HepG2 (cell line): ENCODE data around the gene HSPA1L. TPM values are rescaled to one million over a fixed set of nuclear protein-coding genes. Genes with fewer than 3 reads are reported as not detected.

Source experiments
- ATF3 ChIP-seq: sonication (generic); formaldehyde crosslinking; IDR thresholded peaks from 2 replicates; pipeline ENCODE4 v1.4.0; 2020; ENCODE audit warnings: missing genetic modification reagents
- CBX5 ChIP-seq: sonication (generic); formaldehyde crosslinking; IDR thresholded peaks from 2 replicates; pipeline ENCODE4 v1.4.0; 2020; ENCODE audit warnings: missing genetic modification reagents, borderline replicate concordance
- FOSL2 ChIP-seq: sonication (generic); formaldehyde crosslinking; IDR thresholded peaks from 2 replicates; pipeline ENCODE4 v1.4.0; 2020; ENCODE audit warnings: missing genetic modification reagents
- GLI4 ChIP-seq: sonication (generic); formaldehyde crosslinking; IDR thresholded peaks from 2 replicates; pipeline ENCODE4 v1.5.1; 2020; ENCODE audit warnings: missing genetic modification reagents, mild to moderate bottlenecking, moderate library complexity, borderline replicate concordance
- MBD4 ChIP-seq: IDR thresholded peaks from 2 replicates; pipeline ENCODE4 v1.6.1; 2012; ENCODE audit warnings: low read length, inconsistent platforms, borderline replicate concordance
- MIXL1 ChIP-seq: IDR thresholded peaks from 2 replicates; pipeline ENCODE4 v1.6.1; 2016
- MLLT10 ChIP-seq: sonication (generic); formaldehyde crosslinking; IDR thresholded peaks from 2 replicates; pipeline ENCODE4 v1.4.0; 2020; ENCODE audit warnings: missing genetic modification reagents
- MXD3 ChIP-seq: IDR thresholded peaks from 2 replicates; pipeline ENCODE4 v1.6.1; 2016; ENCODE audit warnings: mild to moderate bottlenecking, missing biosample characterization, missing genetic modification reagents
- PREB ChIP-seq: sonication (generic); formaldehyde crosslinking; IDR thresholded peaks from 2 replicates; pipeline ENCODE4 v1.4.0; 2020; ENCODE audit warnings: missing genetic modification reagents
- RBAK ChIP-seq: sonication (generic); formaldehyde crosslinking; IDR thresholded peaks from 2 replicates; pipeline ENCODE4 v1.5.1; 2020; ENCODE audit warnings: mild to moderate bottlenecking, missing genetic modification reagents
- RBM39 ChIP-seq: fragments of 200-400 bp; formaldehyde crosslinking; IDR thresholded peaks from one replicate; pipeline ENCODE4 v1.6.1; 2018; ENCODE audit warnings: antibody characterized with exemption, mild to moderate bottlenecking, low read depth, low read length; ENCODE audit not compliant: poor library complexity, severe bottlenecking
- ZFP36 ChIP-seq: fragments of 150-350 bp; IDR thresholded peaks from 2 replicates; pipeline ENCODE4 v1.6.1; 2018; ENCODE audit warnings: borderline replicate concordance, low read length, low read depth; ENCODE audit not compliant: partially characterized antibody
- ZNF263 ChIP-seq: sonication (generic); formaldehyde crosslinking; IDR thresholded peaks from 2 replicates; pipeline ENCODE4 v1.4.0; 2020; ENCODE audit warnings: missing genetic modification reagents
- ZNF282 ChIP-seq: fragments of 450-650 bp; IDR thresholded peaks from 2 replicates; pipeline ENCODE4 v1.6.1; 2018; ENCODE audit not compliant: partially characterized antibody
- ZNF296 ChIP-seq: sonication (generic); formaldehyde crosslinking; conservative IDR thresholded peaks from 2 replicates; pipeline ENCODE4 v1.5.0; 2020; ENCODE audit warnings: mild to moderate bottlenecking, missing genetic modification reagents
- polyA plus RNA-seq, 8 experiments: library from polyadenylated mRNA; depleted of rRNA in 3 of 8; stranded (reverse) in 7 of 8; unstranded in 1 of 8; fragments of >200 nt; fragmentation: Illumina TruSeq in 4 of 8; extraction: Trizol in 4 of 8; gene quantifications; 2 replicates each; pipeline versions ENCODE4 v1.2.1 to v1.2.3, GENCODE V29; 2011 to 2016; ENCODE audit warnings: low read depth in 4 of 8, missing spikeins in 1 of 8, mixed read lengths in 1 of 8; ENCODE audit not compliant: insufficient read depth in 1 of 8
- total RNA-seq, 5 experiments: library from RNA; depleted of rRNA; stranded (reverse); fragments of >200 nt; fragmentation: Illumina TruSeq; extraction: Trizol; gene quantifications; 2 replicates each; pipeline ENCODE4 v1.2.3, GENCODE V29; 2016; ENCODE audit warnings: low read depth in 1 of 5
- TF ChIP-seq, protein P1 (sequence below): sonication (generic); formaldehyde crosslinking; IDR thresholded peaks from 2 replicates; pipeline ENCODE4 v1.9.0; 2021; ENCODE audit warnings: mild to moderate bottlenecking, missing genetic modification reagents
- TF ChIP-seq, protein P2 (sequence below): sonication (generic); formaldehyde crosslinking; IDR thresholded peaks from 2 replicates; pipeline ENCODE4 v1.5.1; 2020; ENCODE audit warnings: mild to moderate bottlenecking, missing genetic modification reagents

Gene HSPA1L
- total and polyA plus RNA-seq, 2 of the 13 experiments (the other 11 are each of a cell fraction or from before 2014, with no cell fraction given): 0.55 to 1.0 TPM

DNA sequence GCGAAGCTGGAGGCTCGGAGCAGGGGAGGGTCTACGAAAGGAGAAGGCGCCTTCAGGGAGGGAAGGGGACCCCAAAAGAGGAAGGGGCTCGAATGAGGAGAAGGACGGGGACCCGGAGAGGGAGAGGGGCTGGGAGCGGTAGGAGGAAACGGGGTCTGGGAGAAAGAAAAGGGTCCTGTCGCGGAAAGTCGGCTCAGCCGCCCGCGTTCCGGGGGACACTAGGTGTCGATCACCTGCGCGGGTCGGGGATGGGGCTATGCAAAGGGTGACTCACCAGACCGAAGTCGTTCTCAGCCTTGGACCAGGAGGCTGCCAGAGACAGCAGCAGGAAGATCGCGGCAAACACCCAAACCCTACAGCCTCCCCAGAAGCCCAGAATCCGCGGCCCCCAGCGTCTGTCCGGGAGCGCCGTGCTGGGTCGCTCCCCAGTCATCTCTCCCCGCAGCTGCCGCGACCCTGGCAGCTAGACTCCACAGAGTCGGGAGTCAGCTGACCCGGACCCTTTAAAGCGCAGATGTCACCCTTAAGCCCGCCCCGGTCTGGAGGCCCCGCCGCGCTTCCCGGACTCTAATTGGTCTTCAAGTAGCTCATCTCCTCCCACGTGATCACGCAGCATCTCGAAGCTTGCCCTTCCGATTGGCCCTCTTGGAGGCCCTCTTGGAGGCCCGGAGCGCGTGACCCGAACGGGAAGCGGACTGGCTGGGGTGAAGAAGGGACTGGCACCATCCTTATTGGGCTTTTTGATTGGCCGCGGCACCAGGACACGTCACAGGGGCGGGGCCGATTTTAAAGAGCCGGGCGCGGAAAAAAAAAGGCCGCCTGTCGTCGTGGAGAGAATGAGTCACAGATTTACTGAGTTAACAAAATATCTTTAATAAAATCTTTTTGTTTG is 47.5 kb upstream of the HSPA1L start, which contains the start of gene NEU1 (continued):
- TF ChIP-seq, protein P1, sequence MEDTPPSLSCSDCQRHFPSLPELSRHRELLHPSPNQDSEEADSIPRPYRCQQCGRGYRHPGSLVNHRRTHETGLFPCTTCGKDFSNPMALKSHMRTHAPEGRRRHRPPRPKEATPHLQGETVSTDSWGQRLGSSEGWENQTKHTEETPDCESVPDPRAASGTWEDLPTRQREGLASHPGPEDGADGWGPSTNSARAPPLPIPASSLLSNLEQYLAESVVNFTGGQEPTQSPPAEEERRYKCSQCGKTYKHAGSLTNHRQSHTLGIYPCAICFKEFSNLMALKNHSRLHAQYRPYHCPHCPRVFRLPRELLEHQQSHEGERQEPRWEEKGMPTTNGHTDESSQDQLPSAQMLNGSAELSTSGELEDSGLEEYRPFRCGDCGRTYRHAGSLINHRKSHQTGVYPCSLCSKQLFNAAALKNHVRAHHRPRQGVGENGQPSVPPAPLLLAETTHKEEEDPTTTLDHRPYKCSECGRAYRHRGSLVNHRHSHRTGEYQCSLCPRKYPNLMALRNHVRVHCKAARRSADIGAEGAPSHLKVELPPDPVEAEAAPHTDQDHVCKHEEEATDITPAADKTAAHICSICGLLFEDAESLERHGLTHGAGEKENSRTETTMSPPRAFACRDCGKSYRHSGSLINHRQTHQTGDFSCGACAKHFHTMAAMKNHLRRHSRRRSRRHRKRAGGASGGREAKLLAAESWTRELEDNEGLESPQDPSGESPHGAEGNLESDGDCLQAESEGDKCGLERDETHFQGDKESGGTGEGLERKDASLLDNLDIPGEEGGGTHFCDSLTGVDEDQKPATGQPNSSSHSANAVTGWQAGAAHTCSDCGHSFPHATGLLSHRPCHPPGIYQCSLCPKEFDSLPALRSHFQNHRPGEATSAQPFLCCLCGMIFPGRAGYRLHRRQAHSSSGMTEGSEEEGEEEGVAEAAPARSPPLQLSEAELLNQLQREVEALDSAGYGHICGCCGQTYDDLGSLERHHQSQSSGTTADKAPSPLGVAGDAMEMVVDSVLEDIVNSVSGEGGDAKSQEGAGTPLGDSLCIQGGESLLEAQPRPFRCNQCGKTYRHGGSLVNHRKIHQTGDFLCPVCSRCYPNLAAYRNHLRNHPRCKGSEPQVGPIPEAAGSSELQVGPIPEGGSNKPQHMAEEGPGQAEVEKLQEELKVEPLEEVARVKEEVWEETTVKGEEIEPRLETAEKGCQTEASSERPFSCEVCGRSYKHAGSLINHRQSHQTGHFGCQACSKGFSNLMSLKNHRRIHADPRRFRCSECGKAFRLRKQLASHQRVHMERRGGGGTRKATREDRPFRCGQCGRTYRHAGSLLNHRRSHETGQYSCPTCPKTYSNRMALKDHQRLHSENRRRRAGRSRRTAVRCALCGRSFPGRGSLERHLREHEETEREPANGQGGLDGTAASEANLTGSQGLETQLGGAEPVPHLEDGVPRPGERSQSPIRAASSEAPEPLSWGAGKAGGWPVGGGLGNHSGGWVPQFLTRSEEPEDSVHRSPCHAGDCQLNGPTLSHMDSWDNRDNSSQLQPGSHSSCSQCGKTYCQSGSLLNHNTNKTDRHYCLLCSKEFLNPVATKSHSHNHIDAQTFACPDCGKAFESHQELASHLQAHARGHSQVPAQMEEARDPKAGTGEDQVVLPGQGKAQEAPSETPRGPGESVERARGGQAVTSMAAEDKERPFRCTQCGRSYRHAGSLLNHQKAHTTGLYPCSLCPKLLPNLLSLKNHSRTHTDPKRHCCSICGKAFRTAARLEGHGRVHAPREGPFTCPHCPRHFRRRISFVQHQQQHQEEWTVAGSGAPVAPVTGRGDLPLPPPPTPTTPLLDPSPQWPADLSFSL (CRISPR knock-in tag): no peak
- TF ChIP-seq ZFP36 (no peak), RBAK (CRISPR knock-in tag) (0 out of 2 replicates have a peak, but pooled peaks have one; percentile 47), ZNF263 (CRISPR knock-in tag) (0 out of 2 replicates have a peak, but pooled peaks have one; percentile 41), CBX5 (CRISPR knock-in tag) (peak; percentile 90; the same call in 1 of the 2 replicates), MIXL1 (peak; percentile 88), GLI4 (peak; percentile 42; the same call in 1 of the 2 replicates), FOSL2 (CRISPR knock-in tag) (peak; percentile 82), ZNF296 (CRISPR knock-in tag) (no peak), MXD3 (peak; percentile 78; the same call in 1 of the 2 replicates), ATF3 (peak; percentile 84), PREB (peak; percentile 26; the same call in 1 of the 2 replicates), RBM39 (peak; percentile 98), MBD4 (no peak), MLLT10 (CRISPR knock-in tag) (no peak; the same call in 1 of the 2 replicates), ZNF282 (no peak)
- TF ChIP-seq, protein P2, sequence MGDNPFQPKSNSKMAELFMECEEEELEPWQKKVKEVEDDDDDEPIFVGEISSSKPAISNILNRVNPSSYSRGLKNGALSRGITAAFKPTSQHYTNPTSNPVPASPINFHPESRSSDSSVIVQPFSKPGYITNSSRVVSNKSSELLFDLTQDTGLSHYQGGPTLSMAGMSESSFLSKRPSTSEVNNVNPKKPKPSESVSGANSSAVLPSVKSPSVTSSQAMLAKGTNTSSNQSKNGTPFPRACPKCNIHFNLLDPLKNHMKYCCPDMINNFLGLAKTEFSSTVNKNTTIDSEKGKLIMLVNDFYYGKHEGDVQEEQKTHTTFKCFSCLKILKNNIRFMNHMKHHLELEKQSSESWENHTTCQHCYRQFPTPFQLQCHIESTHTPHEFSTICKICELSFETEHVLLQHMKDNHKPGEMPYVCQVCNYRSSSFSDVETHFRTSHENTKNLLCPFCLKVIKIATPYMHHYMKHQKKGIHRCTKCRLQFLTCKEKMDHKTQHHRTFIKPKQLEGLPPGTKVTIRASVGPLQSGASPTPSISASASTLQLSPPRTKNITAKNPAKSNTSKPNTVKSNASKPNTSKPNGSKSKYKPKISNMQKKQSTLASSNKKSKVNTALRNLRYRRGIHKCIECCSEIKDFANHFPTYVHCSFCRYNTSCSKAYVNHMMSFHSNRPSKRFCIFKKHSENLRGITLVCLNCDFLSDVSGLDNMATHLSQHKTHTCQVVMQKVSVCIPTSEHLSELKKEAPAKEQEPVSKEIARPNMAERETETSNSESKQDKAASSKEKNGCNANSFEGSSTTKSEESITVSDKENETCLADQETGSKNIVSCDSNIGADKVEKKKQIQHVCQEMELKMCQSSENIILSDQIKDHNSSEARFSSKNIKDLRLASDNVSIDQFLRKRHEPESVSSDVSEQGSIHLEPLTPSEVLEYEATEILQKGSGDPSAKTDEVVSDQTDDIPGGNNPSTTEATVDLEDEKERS (CRISPR knock-in tag): no peak
